Right lobe of liver (tissue), 4 donors: ENCODE data around the gene KIF1A.

Experiments used
- POLR2A ChIP-seq: fragments of 450-650 bp; IDR thresholded peaks from one replicate; pipeline ENCODE4 v1.6.1; 2017; ENCODE audit warnings: antibody characterized with exemption, mild to moderate bottlenecking
- TF ChIP-seq, protein P1 (sequence below), 4 donors: fragments of 200-600 bp in 3 of 4; fragments of 450-650 bp in 1 of 4; IDR thresholded peaks; one replicate each; pipeline versions ENCODE4 v1.5.1 to v1.8.0; 2016 to 2022; ENCODE audit warnings: antibody characterized with exemption in 4 of 4, mild to moderate bottlenecking in 2 of 4
- donor health status: DM: no; HTN: no; CAD: no.
- donor health status: DM: no; HTN: no; CAD: no.
- donor health status: DM: no; HTN: yes; CAD: no.

DNA sequence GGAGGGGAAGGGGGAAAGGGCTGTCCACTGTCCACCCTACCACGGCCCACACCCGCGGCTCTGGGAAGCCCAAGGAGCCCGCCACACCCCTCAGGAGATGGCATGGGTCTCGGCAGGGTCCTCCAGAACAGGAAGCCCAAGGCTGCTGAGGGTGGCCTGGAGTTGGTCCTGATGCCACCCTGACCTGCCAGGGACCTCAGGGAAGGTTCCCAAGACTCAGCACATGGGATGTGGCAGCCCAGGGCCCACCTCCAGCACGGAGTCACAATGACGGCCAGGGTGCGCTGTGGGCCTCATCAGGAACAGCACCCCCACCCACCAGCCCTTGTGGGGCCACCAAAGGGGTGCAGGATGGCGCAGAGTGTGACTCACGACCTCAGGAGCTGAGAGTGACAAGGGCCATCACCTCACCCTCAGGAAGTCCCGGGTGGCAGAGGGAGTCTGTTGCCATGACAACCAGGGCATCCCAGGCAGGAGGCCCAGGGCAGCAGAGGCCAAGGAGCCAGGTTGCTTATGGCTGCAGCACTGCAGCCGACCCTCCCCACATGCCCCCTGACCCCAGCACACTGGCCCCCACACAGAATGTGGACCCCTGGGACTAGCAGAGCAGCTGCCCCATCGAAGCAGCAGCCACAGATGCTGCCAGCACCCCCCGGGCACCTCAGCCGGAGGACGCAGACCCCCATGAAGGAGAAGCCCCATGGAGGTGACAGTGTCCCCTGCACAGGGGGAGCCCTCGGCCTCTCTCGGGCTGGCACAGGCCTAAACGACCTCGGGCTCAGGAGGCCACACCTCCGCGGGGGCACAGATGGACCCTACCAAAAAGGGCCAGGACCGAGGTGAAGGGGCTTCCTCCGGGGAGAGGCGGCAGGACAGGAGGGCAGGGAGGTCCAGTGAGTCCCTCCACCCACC is 34.3 kb downstream of the KIF1A start:
- TF ChIP-seq, protein P1, sequence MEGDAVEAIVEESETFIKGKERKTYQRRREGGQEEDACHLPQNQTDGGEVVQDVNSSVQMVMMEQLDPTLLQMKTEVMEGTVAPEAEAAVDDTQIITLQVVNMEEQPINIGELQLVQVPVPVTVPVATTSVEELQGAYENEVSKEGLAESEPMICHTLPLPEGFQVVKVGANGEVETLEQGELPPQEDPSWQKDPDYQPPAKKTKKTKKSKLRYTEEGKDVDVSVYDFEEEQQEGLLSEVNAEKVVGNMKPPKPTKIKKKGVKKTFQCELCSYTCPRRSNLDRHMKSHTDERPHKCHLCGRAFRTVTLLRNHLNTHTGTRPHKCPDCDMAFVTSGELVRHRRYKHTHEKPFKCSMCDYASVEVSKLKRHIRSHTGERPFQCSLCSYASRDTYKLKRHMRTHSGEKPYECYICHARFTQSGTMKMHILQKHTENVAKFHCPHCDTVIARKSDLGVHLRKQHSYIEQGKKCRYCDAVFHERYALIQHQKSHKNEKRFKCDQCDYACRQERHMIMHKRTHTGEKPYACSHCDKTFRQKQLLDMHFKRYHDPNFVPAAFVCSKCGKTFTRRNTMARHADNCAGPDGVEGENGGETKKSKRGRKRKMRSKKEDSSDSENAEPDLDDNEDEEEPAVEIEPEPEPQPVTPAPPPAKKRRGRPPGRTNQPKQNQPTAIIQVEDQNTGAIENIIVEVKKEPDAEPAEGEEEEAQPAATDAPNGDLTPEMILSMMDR (IDR thresholded peaks at IDR 0.05): no peak
- TF ChIP-seq POLR2A: no peak
